A673 (cell line): Measurements from ENCODE around the gene ATF2. TPM values are rescaled to one million over a fixed set of nuclear protein-coding genes. Genes with fewer than 3 reads are reported as not detected.
A peak's percentile ranks its signal among the peaks of the same experiment; 100 is the strongest.

Experiments
- BruUV-seq: library from RNA; stranded (reverse); fragments of 400-500 nt; replicated peaks from 2 replicates; lab custom pipeline; 2021; lab: Mats Ljungman, UMichigan
- CTCF ChIA-PET: fragments of 300-600 bp; sonication (Branson Sonifier 250); formaldehyde crosslinking; loops from one replicate; lab custom pipeline; 2022; ENCODE audit warnings: antibody characterized with exemption; lab: Charles Lee
- POLR2A ChIA-PET: fragments of 300-600 bp; sonication (Branson Sonifier 250); formaldehyde crosslinking; loops from one replicate; lab custom pipeline; 2022; ENCODE audit warnings: antibody characterized with exemption; ENCODE audit not compliant: low non-redundant PET; lab: Charles Lee
- DNase-seq: peaks from one replicate; pipeline ENCODE4 v3.0.0-alpha.2; 2015; ENCODE audit warnings: low spot score
- H3K27ac ChIP-seq: fragments of 200-600 bp; sonication (generic); 2 replicates; pipeline ENCODE4 v1.5.1; 2016; ENCODE audit warnings: mixed run types, low read depth, mild to moderate bottlenecking, mixed read lengths, antibody characterized with exemption, low read length; ENCODE audit not compliant: poor library complexity, severe bottlenecking
- H3K27me3 ChIP-seq: fragments of 200-600 bp; sonication (generic); replicated peaks from 2 replicates; pipeline ENCODE4 v1.6.1; 2017; ENCODE audit warnings: mixed run types, low read depth, mild to moderate bottlenecking, mixed read lengths, antibody characterized with exemption, low read length; ENCODE audit not compliant: insufficient read depth, poor library complexity
- H3K36me3 ChIP-seq: fragments of 200-600 bp; sonication (generic); 2 replicates; pipeline ENCODE4 v1.6.1; 2016; ENCODE audit warnings: mixed run types, mild to moderate bottlenecking, mixed read lengths, antibody characterized with exemption, low read length; ENCODE audit not compliant: insufficient read depth, poor library complexity, severe bottlenecking
- H3K4me1 ChIP-seq: fragments of 200-600 bp; sonication (generic); 2 replicates; pipeline ENCODE4 v1.6.1; 2017; ENCODE audit warnings: mixed run types, mild to moderate bottlenecking, mixed read lengths, antibody characterized with exemption, low read length; ENCODE audit not compliant: insufficient read depth, poor library complexity, severe bottlenecking
- H3K4me3 ChIP-seq: fragments of 200-600 bp; sonication (generic); 2 replicates; pipeline ENCODE4 v1.5.1; 2016; ENCODE audit warnings: low read depth, mixed run types, mild to moderate bottlenecking, mixed read lengths, low read length; ENCODE audit not compliant: poor library complexity, severe bottlenecking
- H3K9me3 ChIP-seq: fragments of 200-600 bp; sonication (generic); 2 replicates; pipeline ENCODE4 v1.6.1; 2016; ENCODE audit warnings: mixed run types, low read depth, mild to moderate bottlenecking, mixed read lengths, antibody characterized with exemption, low read length; ENCODE audit not compliant: poor library complexity, severe bottlenecking
- CTCF ChIP-seq: fragments of 300-800, 200-600 bp; sonication (generic); conservative IDR thresholded peaks from 2 replicates; pipeline ENCODE4 v1.5.1; 2017; ENCODE audit warnings: low read depth, mild to moderate bottlenecking, antibody characterized with exemption, low read length, moderate library complexity, mixed read lengths
- EZH2 ChIP-seq: fragments of 200-600 bp; sonication (generic); IDR thresholded peaks from 2 replicates; pipeline ENCODE4 v1.6.1; 2017; ENCODE audit warnings: borderline replicate concordance, low read depth, mild to moderate bottlenecking, mixed read lengths, antibody characterized with exemption, low read length; ENCODE audit not compliant: poor library complexity, severe bottlenecking
- intact Hi-C: fragments of 100-400 bp; cut with micrococcal nuclease; formaldehyde crosslinking; loops from one replicate; pipeline ENCODE4 v1.10.0; 2022; ENCODE audit not compliant: unreplicated experiment
- total RNA-seq: library from RNA; stranded (reverse); gene quantifications from 2 replicates; pipeline ENCODE4 v1.2.3, GENCODE V29; 2021

Gene ATF2
- total RNA-seq, 1 experiment from 2014 or later, result 50.3 TPM

- TF ChIP-seq CTCF (no peak), EZH2 (no peak)
- Histone ChIP-seq H3K27me3 (no peaks in the 10 kb centered on the region), H3K27ac (no peak overlapping the region), H3K36me3 (peaks cover 27% of the 10 kb centered on the region), H3K4me3 (no peak overlapping the region), H3K9me3 (no peaks in the 10 kb centered on the region), H3K4me1 (peaks cover 13% of the 10 kb centered on the region)
- ChIA-PET CTCF (no interaction called here), POLR2A (no interaction called here)
- no TSS peak for BruUV-seq
- peak; percentile 57 for DNase-seq
- intact Hi-C loops, result no loop called here
These were observed 87.5 kb downstream of the ATF2 start for GRCh38 chr2:175080479-175080878.

GRCh38 chr2:175076272-175076671 is 91.7 kb downstream of the ATF2 start:
- intact Hi-C loops, result no loop called here
- no peak for DNase-seq
- CTCF ChIA-PET, result no interaction called here
- Histone ChIP-seq H3K4me1 (peaks cover 12% of the 10 kb centered on the region), H3K36me3 (peaks cover 26% of the 10 kb centered on the region), H3K4me3 (no peak overlapping the region), H3K27me3 (no peaks in the 10 kb centered on the region), H3K9me3 (no peaks in the 10 kb centered on the region), H3K27ac (no peak overlapping the region)
- POLR2A ChIA-PET, result no interaction called here
- TF ChIP-seq EZH2 (no peak), CTCF (no peak)
- BruUV-seq, result no TSS peak

GRCh38 chr2:175074478-175074877 is 93.5 kb downstream of the ATF2 start:
- TF ChIP-seq CTCF (no peak), EZH2 (no peak)
- Histone ChIP-seq H3K4me3 (no peak overlapping the region), H3K27ac (no peak overlapping the region), H3K9me3 (no peaks in the 10 kb centered on the region), H3K36me3 (peaks cover 20% of the 10 kb centered on the region), H3K4me1 (no peaks in the 10 kb centered on the region), H3K27me3 (no peaks in the 10 kb centered on the region)
- no TSS peak for BruUV-seq
- ChIA-PET POLR2A (no interaction called here), CTCF (no interaction called here)
- intact Hi-C loops, result no loop called here
- no peak for DNase-seq
